Hepatic stellate cell (primary cell): ENCODE results near the gene HIPK3.
"Not testable (repeated sequence)": the region's sequence is repeated elsewhere in the genome, so short reads cannot be mapped to it uniquely, and the experiment has no call there.

Experiments used
- DNase-seq: peaks from one replicate; pipeline ENCODE4 v3.0.0; 2011; ENCODE audit warnings: low spot score

Gene HIPK3

DNA sequence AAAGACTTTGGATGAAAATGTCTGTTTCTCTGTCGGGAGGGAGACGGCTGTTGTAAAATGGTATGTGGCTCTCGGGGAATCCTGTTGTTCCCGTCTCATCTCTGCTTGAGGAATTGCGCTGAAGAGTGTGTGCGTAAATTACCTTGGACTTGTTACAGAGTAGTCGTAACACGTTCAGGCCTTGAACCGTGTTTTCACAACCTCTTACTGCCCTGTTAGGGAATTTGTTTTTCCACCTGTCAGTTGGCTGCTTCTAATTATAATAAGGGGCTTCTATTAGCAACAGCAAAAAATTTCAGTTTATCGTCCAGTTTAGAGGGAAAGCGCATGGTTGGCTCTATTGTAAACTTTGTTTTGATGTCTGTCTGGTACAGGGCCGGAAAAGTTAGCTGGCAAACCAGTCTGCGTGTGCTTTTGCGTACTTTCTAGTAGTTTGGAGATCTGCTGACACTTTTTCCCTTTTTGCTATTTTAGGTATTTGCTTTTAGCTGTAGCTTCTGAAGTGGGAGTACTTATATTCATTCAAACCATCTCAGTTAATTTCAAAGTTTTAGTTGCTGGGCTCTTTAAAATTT, 1.5 kb downstream of the HIPK3 start:
- no peak for DNase-seq

DNA sequence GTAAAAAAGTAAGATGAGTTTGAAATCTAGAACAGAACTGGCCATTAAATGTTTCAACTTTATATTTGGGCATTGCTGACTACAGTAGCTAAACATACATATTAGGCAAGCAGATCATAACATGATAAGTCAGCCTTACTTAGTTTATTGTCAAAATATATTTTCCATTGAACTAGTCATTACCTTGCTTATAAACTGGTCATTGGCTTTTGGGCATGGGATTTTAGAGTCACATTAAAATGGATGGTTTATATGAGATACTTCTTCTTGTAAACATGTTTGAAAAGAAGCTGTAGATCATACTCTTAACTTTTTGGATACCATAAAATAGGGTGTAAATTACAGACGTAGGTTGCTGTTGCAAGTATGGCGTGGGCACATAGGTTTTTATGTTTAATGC, 2.7 kb downstream of the HIPK3 start:
- no peak for DNase-seq

- not testable (repeated sequence) for DNase-seq
These were observed 4.2 kb downstream of the HIPK3 start for GRCh38 chr11:33261350-33261749.

GRCh38 chr11:33262011-33262645, 4.9 kb downstream of the HIPK3 start:
- DNase-seq: no peak

DNA sequence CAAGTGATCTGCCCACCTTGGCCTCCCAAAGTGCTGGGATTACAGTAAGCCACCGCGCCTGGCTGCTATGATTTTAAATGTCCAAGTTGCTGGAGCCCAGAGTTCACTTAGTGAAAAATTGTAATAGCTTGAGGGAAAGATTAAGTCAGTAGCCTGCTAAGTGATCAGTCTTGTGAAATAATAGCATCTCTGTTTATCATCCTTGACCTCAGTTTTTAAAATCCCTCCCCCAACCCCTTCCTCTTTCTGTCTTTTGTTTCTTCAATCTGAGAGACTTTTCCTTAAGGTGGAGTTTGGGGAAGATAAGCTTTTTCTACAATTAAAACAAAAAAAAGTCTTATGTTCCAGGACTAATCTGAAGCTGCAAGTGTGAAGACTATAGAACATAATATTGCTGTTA, 6.4 kb downstream of the HIPK3 start:
- DNase-seq: no peak

DNA sequence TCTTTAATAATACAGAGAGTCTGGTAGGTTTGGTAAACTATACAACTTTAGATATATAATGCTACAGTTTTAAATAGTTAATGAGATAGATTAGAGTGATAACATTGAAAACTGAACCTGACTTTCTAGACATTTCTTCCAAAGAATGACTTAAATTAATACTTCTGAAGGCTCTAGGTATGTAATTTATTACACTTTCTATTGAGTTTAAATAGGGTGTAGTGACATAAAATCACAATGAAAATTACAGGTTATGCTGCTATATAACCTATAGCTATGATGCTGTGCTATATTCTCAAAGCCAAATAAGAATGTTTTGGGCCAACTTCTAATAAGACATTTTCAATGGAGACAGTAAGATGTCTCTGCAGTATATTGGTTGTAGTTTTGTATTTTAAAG, 7.7 kb downstream of the HIPK3 start:
- no peak for DNase-seq

- no peak for DNase-seq
These were observed 9.4 kb downstream of the HIPK3 start for GRCh38 chr11:33266393-33267215.

- DNase-seq: peak; percentile 24
These were observed 11.9 kb downstream of the HIPK3 start for GRCh38 chr11:33268945-33269540.

GRCh38 chr11:33269822-33270221, 12.6 kb downstream of the HIPK3 start:
- no peak for DNase-seq

- no peak for DNase-seq
These were observed 13.9 kb downstream of the HIPK3 start for GRCh38 chr11:33271059-33271458.

DNA sequence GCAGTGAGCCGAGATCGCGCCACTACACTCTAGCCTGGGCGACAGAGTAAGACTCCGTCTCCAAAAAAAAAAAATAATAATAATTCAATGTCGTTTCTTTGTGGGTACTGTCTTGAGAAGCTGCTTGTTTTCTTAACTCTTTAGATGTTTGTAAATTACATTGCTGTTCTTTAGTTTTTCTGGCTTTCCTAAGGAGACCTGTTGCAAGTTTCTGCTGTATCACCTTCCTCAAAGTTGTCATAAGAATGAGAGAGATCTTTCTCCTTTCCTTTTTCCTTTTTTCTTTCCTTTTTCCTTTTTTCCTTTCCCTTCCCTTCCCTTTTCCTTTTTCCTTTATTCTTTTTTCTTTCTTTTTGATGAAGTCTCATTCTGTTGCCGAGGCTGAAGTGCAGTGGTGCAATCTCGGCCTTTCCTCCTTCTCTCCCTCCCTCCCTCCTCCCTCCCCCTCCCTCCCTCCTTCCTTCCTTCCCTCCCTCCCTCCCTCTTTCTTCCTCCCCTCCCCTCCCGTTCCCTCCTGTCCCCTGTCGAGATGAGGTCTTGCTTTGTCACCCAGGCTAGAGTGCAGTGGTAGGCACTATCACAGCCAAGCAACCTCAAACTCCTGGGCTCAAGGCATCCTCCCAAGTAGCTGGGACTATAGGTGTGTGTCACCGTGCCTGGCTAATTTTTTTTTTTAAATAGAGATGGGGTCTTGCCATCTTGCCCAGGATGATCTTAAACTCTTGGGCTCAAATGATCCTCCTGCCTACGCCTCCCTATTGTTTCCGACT, 15.3 kb downstream of the HIPK3 start:
- DNase-seq: no peak

DNA sequence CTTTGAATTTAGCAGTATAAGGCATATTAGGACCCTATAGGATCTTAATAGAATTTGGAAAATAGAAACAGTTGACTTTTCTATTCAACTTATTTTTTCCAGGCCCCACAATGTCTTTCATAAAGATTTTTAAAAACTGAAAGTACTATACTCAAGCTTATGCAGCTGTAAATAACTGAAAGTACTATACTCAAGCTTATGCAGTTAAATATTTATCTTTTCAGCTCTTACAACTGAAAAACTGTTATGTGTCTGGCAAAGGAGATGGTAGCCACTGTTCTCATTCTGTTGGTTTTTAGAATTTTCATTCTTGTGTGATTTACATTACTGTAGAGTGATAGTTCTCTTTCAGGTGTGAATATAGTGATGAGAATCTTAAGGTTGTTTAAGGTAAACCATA, 16.5 kb downstream of the HIPK3 start:
- DNase-seq: no peak

DNA sequence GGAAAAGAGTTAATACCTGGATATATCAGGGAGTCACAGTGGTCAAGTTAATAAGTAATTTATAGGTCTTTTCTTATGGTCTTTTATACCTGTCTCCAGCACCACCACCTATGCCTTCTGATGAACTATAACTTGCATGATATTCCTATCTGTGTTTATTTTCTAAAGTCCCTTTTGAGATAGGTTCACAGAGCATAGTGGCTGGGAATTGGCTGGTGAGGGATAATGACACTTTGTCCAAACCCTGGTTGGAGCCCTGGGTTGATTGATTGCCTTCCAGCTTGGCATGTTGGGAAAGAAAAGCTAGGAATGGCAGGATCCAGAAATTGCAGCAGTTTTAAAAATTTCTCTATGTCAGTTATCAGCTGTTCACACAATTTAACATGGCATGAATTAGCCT, 23.2 kb downstream of the HIPK3 start:
- no peak for DNase-seq

- DNase-seq: no peak
These were observed 24.6 kb downstream of the HIPK3 start for GRCh38 chr11:33281758-33282157.

DNA sequence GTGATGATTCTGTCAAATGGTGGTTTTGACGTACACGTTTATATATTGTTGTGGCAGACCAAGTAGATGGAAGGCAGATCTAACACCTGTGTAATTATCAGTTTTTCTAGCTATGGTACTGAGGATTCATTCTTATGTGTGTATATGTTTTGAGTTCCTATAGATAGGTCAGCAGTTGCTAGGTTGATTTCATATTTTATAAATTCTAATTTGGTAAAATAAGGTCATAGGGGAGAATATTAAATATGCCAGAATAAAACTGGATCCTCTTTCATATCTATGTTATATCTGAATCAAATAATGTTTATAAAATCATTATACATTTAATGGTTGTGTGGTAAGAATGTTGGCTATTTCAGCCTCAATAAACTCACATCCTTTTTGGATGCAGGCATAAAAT, 27.6 kb downstream of the HIPK3 start:
- no peak for DNase-seq

GRCh38 chr11:33290319-33290718, 33.1 kb downstream of the HIPK3 start:
- no peak for DNase-seq

- DNase-seq: peak; percentile 21
These were observed 34.0 kb downstream of the HIPK3 start for GRCh38 chr11:33291004-33291777.

DNA sequence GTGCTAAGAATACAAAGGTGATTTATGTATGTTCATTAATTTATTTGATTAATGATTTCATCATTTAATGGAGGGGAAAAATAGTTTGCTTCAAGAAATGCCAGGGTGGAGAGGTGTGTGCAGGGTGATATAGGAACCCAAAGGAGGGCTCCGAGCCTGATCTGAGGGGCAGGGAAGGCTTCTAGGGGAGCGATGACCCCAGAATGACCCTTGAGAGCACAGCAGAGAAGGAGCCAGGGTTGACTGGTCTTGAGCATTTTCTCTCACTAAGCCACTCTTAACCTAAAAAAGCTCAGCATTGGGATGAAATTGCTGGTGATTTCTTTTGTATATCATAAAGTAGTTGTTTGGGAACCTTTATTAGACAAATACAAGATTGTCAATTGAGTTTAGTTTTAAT, 35.1 kb downstream of the HIPK3 start:
- no peak for DNase-seq

DNA sequence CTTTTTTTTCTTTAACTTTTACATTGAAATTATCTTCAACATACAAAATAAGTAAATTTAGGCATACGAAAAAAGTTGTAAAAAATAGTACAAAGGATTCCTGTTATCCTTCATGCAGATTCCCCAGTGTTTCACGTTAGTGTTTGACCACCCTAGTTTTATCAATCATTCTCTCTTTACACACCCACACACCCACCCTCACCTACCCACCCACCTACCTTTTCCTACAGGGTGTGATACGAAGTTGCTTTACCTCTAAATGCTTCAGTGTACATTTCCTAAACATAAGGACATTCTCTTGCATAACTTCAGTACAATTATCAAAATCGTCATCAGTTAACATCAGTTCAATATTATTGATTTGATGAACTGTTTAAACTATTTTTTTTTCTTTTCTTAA, 37.0 kb downstream of the HIPK3 start:
- no peak for DNase-seq

- DNase-seq: no peak
These were observed 37.6 kb downstream of the HIPK3 start for GRCh38 chr11:33294797-33295196.

DNA sequence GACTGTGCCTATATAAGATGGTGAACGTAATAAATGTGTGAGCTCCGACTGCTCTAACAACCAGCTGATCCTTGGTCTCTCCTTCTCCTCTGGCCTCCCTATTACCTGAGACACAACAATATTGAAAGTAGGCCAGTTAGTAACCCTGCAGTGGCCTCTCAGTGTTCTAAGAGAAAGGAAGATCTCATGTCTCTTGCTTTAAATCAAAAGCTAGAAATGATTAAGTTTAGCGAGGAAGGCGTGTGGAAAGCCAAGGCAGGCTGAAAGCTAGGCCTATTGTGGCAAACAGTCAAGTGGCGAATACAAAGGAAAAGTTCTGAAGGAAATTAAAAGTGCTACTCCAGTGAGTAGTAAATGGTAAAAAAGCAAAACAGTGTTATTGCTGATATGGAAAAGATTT, 39.5 kb downstream of the HIPK3 start:
- no peak for DNase-seq
